Tibial nerve (tissue), 4 donors: ENCODE results near the gene UBTD1. TPM values are rescaled to one million over a fixed set of nuclear protein-coding genes. Genes with fewer than 3 reads are reported as not detected.

Source experiments
- DNase-seq, 2 donors: peaks; one replicate each; pipeline ENCODE4 v3.0.0-alpha.2; 2019; ENCODE audit warnings: low spot score in 2 of 2
- H3K27ac ChIP-seq, 4 donors: fragments of 200-600 bp; sonication (generic) in 3 of 4; one replicate each; pipeline ENCODE4 v1.5.1; 2017 to 2019; ENCODE audit warnings: mild to moderate bottlenecking in 1 of 4
- H3K27me3 ChIP-seq, 2 donors: fragments of 200-600 bp; sonication (generic) in 1 of 2; one replicate each; pipeline versions ENCODE4 v1.5.1 to v1.6.0; 2017 to 2019
- H3K36me3 ChIP-seq, 3 donors: fragments of 200-600 bp; sonication (generic); one replicate each; pipeline ENCODE4 v1.5.1; 2018 to 2019
- H3K4me1 ChIP-seq, 4 donors: fragments of 200-600 bp; sonication (generic) in 3 of 4; one replicate each; pipeline ENCODE4 v1.5.1; 2017 to 2019
- H3K4me3 ChIP-seq, 4 donors: fragments of 200-600 bp; sonication (generic) in 3 of 4; one replicate each; pipeline ENCODE4 v1.5.1; 2017 to 2019; ENCODE audit warnings: mild to moderate bottlenecking in 1 of 4, moderate library complexity in 1 of 4
- H3K9me3 ChIP-seq, 4 donors: fragments of 200-600 bp; sonication (generic) in 3 of 4; one replicate each; pipeline ENCODE4 v1.5.1; 2017 to 2019
- EP300 ChIP-seq, 2 donors: sonication (generic); formaldehyde crosslinking; IDR thresholded peaks; one replicate each; pipeline ENCODE4 v1.6.1; 2017; ENCODE audit warnings: antibody characterized with exemption in 2 of 2, mild to moderate bottlenecking in 1 of 2
- POLR2A ChIP-seq, 2 donors: fragments of 450-650 bp; IDR thresholded peaks; one replicate each; pipeline ENCODE4 v1.6.1; 2017; ENCODE audit warnings: antibody characterized with exemption in 2 of 2, mild to moderate bottlenecking in 2 of 2, moderate library complexity in 2 of 2
- WGBS, 2 donors: methylation state at CpG; one replicate each; pipeline ENCODE4 v1.1.5; 2018; 5-methylcytosine and 5-hydroxymethylcytosine counted together
- total RNA-seq, 4 donors: library from RNA; depleted of rRNA; stranded (reverse); fragments of >200 nt; gene quantifications; one replicate each; pipeline ENCODE4 v1.1.0, GENCODE V29; 2016
- TF ChIP-seq, protein P1 (sequence below), 5 experiments: fragments of 200-600 bp in 3 of 5; fragments of 450-650 bp in 2 of 5; sonication (generic) in 3 of 5; IDR thresholded peaks; one replicate each; pipeline ENCODE4 v1.5.1; 2016 to 2019; ENCODE audit warnings: antibody characterized with exemption in 5 of 5, mild to moderate bottlenecking in 3 of 5, moderate library complexity in 2 of 5

Gene UBTD1
- total RNA-seq, 4 donors from 2014 or later: 9.4 to 17.1 (median 16.5) TPM

DNA sequence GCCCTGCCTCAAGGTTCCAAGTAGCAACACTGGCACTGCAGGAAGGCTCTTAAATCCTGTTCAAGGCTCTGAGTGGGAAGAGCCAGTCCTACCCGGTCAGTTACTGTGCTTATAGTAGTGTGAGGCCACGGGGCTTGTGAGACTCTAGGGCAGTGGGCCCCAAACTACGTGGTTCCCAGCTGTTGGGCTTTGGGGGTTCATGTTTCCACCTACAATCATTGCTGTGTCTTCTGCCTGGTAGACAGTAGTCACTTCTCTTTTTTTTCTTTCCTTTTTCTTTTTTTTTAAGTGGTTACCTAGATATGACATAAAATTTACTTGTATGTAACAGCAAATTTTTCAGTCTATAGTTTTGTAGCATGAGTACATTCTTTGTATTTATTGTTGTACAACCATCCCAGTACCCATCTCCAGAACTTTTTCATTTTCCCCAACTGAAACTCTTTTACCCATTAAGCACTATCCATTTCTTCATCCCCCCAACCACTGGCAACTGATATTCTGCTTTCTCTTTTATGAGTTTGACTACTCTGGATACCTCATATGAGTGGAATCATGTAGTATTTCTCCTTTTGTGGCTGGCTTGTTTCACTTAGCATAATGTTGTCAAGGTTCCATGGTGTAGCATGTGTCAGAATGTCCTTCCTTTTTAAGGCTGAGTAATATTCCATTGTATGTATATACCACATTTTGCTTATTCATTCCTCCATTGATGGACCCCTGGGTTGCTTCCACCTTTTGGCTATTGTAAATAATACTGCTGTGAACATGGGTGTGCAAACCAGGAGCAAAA is 7.7 kb downstream of the UBTD1 start:
- H3K36me3 ChIP-seq: no peaks in the 10 kb centered on the region
- no peaks in the 10 kb centered on the region for H3K9me3 ChIP-seq
- H3K4me1 ChIP-seq: peaks cover 0 to 3% (median 0%) of the 10 kb centered on the region in 4 donors
- no peaks in the 10 kb centered on the region for H3K27me3 ChIP-seq
- DNase-seq: no peak
- no peak overlapping the region for H3K27ac ChIP-seq
- H3K4me3 ChIP-seq: no peak overlapping the region
- WGBS, 2 donors: 68 to 90% methylated on average over 3 of the region's 3 CpGs
- TF ChIP-seq POLR2A (IDR thresholded peaks at IDR 0.05) (no peak), EP300 (IDR thresholded peaks at IDR 0.05) (no peak)
- TF ChIP-seq, protein P1, sequence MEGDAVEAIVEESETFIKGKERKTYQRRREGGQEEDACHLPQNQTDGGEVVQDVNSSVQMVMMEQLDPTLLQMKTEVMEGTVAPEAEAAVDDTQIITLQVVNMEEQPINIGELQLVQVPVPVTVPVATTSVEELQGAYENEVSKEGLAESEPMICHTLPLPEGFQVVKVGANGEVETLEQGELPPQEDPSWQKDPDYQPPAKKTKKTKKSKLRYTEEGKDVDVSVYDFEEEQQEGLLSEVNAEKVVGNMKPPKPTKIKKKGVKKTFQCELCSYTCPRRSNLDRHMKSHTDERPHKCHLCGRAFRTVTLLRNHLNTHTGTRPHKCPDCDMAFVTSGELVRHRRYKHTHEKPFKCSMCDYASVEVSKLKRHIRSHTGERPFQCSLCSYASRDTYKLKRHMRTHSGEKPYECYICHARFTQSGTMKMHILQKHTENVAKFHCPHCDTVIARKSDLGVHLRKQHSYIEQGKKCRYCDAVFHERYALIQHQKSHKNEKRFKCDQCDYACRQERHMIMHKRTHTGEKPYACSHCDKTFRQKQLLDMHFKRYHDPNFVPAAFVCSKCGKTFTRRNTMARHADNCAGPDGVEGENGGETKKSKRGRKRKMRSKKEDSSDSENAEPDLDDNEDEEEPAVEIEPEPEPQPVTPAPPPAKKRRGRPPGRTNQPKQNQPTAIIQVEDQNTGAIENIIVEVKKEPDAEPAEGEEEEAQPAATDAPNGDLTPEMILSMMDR (IDR thresholded peaks at IDR 0.05): no peak

DNA sequence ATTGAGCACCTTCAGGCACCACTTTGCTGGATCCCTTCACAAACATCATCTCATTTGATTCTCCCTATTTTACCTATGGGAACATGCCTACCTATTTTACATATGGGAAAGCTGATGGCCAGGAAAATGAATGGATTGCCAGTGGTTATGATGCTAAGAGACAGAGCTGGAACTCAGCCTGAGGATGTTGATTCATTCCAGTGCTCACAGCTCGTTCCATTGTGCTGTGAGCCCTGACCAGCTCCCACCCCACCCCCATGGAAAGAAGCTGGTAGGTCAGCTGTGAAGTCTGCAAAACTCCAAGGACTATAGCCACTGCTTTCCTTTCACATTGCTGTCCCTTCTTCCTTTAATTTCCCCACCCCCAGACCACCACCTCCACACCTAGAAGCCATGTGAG is 9.6 kb downstream of the UBTD1 start:
- 27 to 30% methylated on average over 1 of the region's 1 CpG for WGBS, 2 donors
- Histone ChIP-seq H3K27ac (no peak overlapping the region), H3K36me3 (no peaks in the 10 kb centered on the region), H3K27me3 (no peaks in the 10 kb centered on the region), H3K4me1 (peaks cover 0 to 10% (median 0%) of the 10 kb centered on the region in 4 donors), H3K9me3 (no peaks in the 10 kb centered on the region), H3K4me3 (no peak overlapping the region)
- TF ChIP-seq, protein P1 (IDR thresholded peaks at IDR 0.05): no peak
- TF ChIP-seq POLR2A (IDR thresholded peaks at IDR 0.05): no peak
- no peak for TF ChIP-seq EP300 (IDR thresholded peaks at IDR 0.05)
- no peak for DNase-seq

DNA sequence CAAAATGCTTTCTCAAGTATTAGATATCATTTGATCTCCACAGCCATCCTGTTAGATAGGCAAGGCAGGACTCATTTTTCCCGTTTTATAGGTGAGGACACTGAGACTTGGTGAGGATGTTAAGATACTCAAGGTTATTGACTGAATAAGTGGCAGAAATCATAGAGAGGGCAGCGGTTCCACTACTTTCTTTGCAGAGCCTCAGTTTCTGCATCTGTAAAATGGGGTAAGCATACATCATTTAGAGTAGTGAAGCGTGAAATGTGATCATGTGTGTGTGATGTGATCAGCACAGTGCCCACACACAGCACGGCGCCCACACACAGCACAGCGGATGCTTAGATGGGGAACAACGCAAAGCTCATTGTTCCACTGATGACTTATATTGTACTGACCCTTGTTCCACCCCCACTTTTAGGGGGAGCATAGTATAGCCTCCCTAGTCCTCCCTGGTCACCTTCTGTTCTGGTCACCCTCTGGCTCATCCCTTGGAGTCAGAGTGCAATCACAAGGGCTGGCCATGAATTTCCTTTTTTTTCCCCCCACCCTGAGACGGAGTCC is 10.5 kb downstream of the UBTD1 start:
- peaks cover 0 to 10% (median 0%) of the 10 kb centered on the region in 4 donors for H3K4me1 ChIP-seq
- H3K4me3 ChIP-seq: no peak overlapping the region
- H3K27ac ChIP-seq: no peak overlapping the region
- H3K9me3 ChIP-seq: no peaks in the 10 kb centered on the region
- 52 to 64% methylated on average over 8 of the region's 8 CpGs for WGBS, 2 donors
- no peaks in the 10 kb centered on the region for H3K27me3 ChIP-seq
- no peak for DNase-seq
- no peak for TF ChIP-seq EP300 (IDR thresholded peaks at IDR 0.05)
- TF ChIP-seq, protein P1 (IDR thresholded peaks at IDR 0.05): no peak
- TF ChIP-seq POLR2A (IDR thresholded peaks at IDR 0.05): no peak
- no peaks in the 10 kb centered on the region for H3K36me3 ChIP-seq

DNA sequence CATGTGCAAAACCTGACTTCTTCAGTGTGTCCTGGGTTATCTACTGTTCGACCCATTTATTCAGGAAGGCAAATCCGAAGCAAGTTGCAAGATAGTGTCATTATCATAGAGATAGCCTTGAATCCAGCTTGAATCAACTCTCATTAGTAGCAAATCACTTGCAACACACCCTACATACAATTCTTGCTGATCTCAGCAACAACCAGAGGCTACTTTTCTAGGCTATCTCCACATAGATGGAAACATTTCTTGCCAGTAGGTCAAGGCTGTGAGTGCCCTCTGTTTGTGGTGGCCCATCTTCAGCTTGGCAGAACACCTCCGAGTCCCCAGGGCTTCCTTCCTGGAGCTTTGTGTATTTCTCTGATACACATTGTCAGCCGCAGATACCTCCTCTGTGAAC is 12.0 kb downstream of the UBTD1 start:
- no peak overlapping the region for H3K27ac ChIP-seq
- H3K36me3 ChIP-seq: no peaks in the 10 kb centered on the region
- H3K9me3 ChIP-seq: no peaks in the 10 kb centered on the region
- H3K4me1 ChIP-seq: peaks cover 0 to 10% (median 0%) of the 10 kb centered on the region in 4 donors
- no peak for TF ChIP-seq POLR2A (IDR thresholded peaks at IDR 0.05)
- TF ChIP-seq, protein P1 (IDR thresholded peaks at IDR 0.05): no peak
- no peak for TF ChIP-seq EP300 (IDR thresholded peaks at IDR 0.05)
- DNase-seq: no peak
- H3K27me3 ChIP-seq: no peaks in the 10 kb centered on the region
- no peak overlapping the region for H3K4me3 ChIP-seq
- WGBS, 2 donors: 89 to 95% methylated on average over 4 of the region's 4 CpGs

DNA sequence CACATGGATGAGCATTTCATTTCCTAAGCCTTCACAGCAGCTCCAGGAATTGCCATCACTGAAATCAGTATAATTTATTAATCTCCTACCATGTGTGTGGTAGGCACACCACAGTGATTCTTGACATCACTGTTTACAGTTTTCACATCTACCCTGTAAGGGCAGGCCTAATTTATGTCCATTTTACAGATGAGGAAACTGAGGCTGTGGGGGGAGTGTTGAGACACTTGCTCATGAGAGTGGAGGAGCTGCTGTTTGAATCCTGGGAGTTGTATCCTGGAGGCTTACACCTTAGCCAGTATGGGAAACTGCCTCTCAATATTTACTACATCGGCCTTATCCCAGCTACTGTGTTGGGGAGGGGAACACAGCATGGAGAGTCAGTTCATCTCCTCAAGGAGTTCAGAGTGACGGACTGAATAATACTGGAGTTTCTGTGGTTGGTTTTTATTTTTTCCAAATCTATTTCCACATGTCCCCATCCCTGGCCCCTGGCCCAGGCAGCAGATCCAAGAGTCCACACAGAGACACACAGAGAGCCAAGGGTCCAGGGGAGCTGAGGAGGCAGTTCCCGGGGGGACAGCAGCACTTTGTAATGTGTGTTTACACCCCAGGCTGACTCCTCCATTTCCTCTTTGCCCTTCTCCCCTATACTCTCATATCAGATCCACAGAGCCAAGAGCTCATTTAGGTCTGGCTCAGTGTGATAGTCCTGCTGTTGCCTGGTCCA is 13.2 kb downstream of the UBTD1 start:
- TF ChIP-seq, protein P1 (IDR thresholded peaks at IDR 0.05): no peak
- TF ChIP-seq EP300 (IDR thresholded peaks at IDR 0.05): no peak
- TF ChIP-seq POLR2A (IDR thresholded peaks at IDR 0.05): no peak
- Histone ChIP-seq H3K36me3 (no peaks in the 10 kb centered on the region), H3K27me3 (no peaks in the 10 kb centered on the region), H3K4me3 (no peak overlapping the region), H3K4me1 (peaks cover 0 to 10% (median 0%) of the 10 kb centered on the region in 4 donors), H3K9me3 (no peaks in the 10 kb centered on the region), H3K27ac (no peak overlapping the region)
- no peak for DNase-seq
- 56 to 69% methylated on average over 3 of the region's 3 CpGs for WGBS, 2 donors
